ENCODE results near the gene TMCO2.

DNA sequence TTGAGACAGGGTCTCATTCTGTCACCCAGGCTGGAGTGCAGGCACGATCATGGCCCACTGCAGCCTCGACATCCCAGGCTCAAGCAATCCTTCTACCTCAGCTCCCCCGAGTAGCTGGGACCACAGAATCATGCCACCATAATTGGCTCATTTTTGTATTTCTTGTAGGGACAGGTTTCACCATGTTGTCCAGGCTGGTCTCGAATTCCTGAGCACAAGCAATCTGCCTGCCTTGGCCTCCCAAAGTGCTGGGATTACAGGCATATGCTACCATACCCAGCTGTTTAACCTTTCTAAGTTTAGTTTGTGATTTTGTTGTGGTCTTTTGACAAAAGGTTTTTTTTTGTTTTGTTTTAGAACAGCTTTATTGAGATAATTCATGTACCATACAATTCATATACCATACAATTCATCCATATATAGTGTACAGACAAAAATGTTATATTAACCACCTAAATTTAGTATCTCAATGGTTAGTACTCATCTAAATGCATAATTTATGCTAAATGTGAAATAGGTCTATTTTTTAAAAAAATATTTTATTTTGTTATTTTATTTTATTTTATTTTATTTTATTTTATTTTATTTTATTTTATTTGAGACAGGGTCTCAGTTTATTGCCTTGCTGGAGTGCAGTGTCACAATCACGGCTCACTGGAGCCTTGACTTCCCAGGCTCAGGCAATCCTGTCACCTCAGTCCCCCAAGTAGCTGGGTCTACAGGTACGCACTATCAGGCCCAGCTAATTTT lies 19.2 kb downstream of the TMCO2 start:
- TF ChIP-seq, protein P1, sequence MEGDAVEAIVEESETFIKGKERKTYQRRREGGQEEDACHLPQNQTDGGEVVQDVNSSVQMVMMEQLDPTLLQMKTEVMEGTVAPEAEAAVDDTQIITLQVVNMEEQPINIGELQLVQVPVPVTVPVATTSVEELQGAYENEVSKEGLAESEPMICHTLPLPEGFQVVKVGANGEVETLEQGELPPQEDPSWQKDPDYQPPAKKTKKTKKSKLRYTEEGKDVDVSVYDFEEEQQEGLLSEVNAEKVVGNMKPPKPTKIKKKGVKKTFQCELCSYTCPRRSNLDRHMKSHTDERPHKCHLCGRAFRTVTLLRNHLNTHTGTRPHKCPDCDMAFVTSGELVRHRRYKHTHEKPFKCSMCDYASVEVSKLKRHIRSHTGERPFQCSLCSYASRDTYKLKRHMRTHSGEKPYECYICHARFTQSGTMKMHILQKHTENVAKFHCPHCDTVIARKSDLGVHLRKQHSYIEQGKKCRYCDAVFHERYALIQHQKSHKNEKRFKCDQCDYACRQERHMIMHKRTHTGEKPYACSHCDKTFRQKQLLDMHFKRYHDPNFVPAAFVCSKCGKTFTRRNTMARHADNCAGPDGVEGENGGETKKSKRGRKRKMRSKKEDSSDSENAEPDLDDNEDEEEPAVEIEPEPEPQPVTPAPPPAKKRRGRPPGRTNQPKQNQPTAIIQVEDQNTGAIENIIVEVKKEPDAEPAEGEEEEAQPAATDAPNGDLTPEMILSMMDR (IDR thresholded peaks at IDR 0.05 in 2 of 3, conservative IDR thresholded peaks at IDR 0.05 in 1 of 3; ENCODE audit: borderline replicate concordance in 1 of 3, insufficient read depth in 1 of 3, low read depth in 2 of 3, low read length in 2 of 3), result no peak
- no peak for TF ChIP-seq ZFX (IDR thresholded peaks at IDR 0.05)
- TF ChIP-seq POLR2A (IDR thresholded peaks at IDR 0.05; ENCODE audit: borderline replicate concordance, extremely low read depth, insufficient read depth, insufficient read length), result no peak
- TF ChIP-seq EGR1 (IDR thresholded peaks at IDR 0.05; ENCODE audit: low read depth), result no peak
- no peak for TF ChIP-seq YY1 (IDR thresholded peaks at IDR 0.05; ENCODE audit: extremely low read depth, insufficient replicate concordance, low read depth, low read length)
- TF ChIP-seq, protein P2, sequence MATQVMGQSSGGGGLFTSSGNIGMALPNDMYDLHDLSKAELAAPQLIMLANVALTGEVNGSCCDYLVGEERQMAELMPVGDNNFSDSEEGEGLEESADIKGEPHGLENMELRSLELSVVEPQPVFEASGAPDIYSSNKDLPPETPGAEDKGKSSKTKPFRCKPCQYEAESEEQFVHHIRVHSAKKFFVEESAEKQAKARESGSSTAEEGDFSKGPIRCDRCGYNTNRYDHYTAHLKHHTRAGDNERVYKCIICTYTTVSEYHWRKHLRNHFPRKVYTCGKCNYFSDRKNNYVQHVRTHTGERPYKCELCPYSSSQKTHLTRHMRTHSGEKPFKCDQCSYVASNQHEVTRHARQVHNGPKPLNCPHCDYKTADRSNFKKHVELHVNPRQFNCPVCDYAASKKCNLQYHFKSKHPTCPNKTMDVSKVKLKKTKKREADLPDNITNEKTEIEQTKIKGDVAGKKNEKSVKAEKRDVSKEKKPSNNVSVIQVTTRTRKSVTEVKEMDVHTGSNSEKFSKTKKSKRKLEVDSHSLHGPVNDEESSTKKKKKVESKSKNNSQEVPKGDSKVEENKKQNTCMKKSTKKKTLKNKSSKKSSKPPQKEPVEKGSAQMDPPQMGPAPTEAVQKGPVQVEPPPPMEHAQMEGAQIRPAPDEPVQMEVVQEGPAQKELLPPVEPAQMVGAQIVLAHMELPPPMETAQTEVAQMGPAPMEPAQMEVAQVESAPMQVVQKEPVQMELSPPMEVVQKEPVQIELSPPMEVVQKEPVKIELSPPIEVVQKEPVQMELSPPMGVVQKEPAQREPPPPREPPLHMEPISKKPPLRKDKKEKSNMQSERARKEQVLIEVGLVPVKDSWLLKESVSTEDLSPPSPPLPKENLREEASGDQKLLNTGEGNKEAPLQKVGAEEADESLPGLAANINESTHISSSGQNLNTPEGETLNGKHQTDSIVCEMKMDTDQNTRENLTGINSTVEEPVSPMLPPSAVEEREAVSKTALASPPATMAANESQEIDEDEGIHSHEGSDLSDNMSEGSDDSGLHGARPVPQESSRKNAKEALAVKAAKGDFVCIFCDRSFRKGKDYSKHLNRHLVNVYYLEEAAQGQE (IDR thresholded peaks at IDR 0.05; ENCODE audit: low read depth), result no peak
- TF ChIP-seq, protein P3, sequence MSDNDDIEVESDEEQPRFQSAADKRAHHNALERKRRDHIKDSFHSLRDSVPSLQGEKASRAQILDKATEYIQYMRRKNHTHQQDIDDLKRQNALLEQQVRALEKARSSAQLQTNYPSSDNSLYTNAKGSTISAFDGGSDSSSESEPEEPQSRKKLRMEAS (IDR thresholded peaks at IDR 0.05), result no peak
- no peak for TF ChIP-seq EZH2 (IDR thresholded peaks at IDR 0.05)
- TF ChIP-seq TCF7L2 (IDR thresholded peaks at IDR 0.05; ENCODE audit: borderline replicate concordance, extremely low read depth, insufficient read depth, insufficient read length), result no peak
- no peak for TF ChIP-seq JUND (IDR thresholded peaks at IDR 0.05)
- no peak for TF ChIP-seq POLR2AphosphoS5 (IDR thresholded peaks at IDR 0.05; ENCODE audit: low read depth, low read length)
- no peak for TF ChIP-seq RAD21 (IDR thresholded peaks at IDR 0.05; ENCODE audit: low read depth)
- no peak for TF ChIP-seq EZH2phosphoT487 (IDR thresholded peaks at IDR 0.05; ENCODE audit: borderline replicate concordance)
- TF ChIP-seq ZNF274 (IDR thresholded peaks at IDR 0.05; ENCODE audit: low read depth, low read length), result no peak
